ENCODE measurements around the gene ARL8A.

- TF ChIP-seq POLR2AphosphoS5 (IDR thresholded peaks at IDR 0.05; ENCODE audit: insufficient read depth in 1 of 2, low read depth in 1 of 2) (no peak), POLR2A (IDR thresholded peaks at IDR 0.05) (no peak), CTCF (IDR thresholded peaks at IDR 0.05) (no peak)
Observed at GRCh38 chr1:202129453-202130296, 14.9 kb downstream of the ARL8A start.

Measured in vagina (tissue), 2 donors.